Subcutaneous adipose tissue (tissue), 4 donors: ENCODE results near the gene PKN2. TPM values are rescaled to one million over a fixed set of nuclear protein-coding genes. Genes with fewer than 3 reads are reported as not detected.

Experiments used
- total RNA-seq, 4 donors: library from RNA; depleted of rRNA; stranded (reverse); fragments of >200 nt; gene quantifications; one replicate each; pipeline ENCODE4 v1.1.0, GENCODE V29; 2016
- TF ChIP-seq, protein P1 (sequence below): fragments of 450-650 bp; IDR thresholded peaks from one replicate; pipeline ENCODE4 v1.5.1; 2016; ENCODE audit warnings: low read depth, mild to moderate bottlenecking, control low read depth, antibody characterized with exemption, moderate library complexity

Gene PKN2
- total RNA-seq, 4 donors from 2014 or later, result 47.3 to 89.2 (median 58.2) TPM

DNA sequence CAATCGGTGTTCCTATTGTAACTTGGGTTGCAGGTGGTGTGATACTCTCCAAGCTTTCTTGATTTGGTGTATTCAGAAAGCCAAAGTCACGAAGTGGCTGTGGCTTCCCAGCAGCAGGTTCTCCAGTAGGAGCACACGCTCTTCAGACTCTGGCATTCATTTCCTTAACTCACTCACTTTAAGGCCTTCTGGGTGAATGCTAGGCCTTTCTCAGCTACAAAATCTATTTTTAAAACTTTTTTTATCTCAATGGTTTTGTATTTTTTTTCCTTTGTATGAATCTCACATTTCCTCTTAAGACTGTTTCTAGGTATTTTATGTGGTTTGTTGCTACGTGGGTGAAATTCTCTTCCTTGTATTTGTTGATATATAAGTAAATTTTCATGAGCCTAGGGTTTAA, 22.9 kb upstream of the PKN2 start:
- TF ChIP-seq, protein P1, sequence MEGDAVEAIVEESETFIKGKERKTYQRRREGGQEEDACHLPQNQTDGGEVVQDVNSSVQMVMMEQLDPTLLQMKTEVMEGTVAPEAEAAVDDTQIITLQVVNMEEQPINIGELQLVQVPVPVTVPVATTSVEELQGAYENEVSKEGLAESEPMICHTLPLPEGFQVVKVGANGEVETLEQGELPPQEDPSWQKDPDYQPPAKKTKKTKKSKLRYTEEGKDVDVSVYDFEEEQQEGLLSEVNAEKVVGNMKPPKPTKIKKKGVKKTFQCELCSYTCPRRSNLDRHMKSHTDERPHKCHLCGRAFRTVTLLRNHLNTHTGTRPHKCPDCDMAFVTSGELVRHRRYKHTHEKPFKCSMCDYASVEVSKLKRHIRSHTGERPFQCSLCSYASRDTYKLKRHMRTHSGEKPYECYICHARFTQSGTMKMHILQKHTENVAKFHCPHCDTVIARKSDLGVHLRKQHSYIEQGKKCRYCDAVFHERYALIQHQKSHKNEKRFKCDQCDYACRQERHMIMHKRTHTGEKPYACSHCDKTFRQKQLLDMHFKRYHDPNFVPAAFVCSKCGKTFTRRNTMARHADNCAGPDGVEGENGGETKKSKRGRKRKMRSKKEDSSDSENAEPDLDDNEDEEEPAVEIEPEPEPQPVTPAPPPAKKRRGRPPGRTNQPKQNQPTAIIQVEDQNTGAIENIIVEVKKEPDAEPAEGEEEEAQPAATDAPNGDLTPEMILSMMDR, result no peak

DNA sequence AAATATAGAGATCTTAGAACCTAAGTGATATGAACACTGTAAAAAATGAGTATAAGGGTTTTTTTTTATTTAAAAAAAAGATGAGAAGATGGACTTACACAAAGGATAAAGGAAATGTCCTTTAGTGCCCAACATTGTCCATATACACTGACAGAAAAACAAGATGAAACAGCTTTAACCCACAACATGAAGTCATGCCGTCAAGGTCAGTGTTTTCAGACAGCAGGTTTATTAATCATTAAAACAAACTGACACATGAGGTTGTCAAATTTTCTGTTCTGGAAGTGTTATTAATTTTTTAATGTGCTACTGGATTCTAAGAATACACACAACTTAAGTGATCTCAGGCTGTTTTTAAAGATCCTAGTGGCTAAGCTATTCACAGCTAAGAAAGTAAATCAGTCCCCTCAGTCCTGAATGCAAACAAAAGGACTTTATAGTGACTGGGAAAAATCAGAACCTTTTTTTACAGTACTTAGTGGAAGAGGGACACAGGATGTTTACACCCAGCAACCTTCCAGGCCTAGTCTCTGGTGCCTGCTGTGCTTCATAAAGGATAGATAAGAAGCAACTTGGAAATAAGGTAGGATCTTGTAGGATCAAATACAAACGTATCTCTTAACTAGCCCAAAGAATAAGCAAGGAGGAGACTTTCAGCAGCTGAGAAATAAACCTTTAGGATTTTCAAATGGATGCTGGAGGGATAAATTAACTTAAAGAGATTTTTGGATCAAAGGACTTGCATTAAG, 21.9 kb upstream of the PKN2 start:
- TF ChIP-seq, protein P1, result no peak

DNA sequence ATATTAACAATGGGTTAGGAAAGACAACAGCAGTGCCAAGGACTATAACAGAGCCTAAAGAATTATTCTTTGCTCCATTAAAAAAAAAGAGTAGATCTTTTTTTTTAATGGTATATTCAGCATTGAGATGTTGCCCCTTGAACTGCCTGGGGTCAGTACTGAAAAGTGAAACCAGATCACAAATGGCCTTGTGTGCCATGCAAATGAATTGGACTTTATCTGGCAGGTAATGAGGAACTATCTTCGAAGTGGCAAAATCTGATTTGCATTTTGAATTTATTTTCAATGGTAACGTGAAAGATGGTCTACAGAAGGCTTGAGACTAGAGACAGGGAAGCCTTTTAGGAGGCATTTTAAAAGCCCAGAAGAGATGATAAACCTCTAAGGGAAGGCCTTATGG, 21.4 kb upstream of the PKN2 start:
- TF ChIP-seq, protein P1, result no peak

DNA sequence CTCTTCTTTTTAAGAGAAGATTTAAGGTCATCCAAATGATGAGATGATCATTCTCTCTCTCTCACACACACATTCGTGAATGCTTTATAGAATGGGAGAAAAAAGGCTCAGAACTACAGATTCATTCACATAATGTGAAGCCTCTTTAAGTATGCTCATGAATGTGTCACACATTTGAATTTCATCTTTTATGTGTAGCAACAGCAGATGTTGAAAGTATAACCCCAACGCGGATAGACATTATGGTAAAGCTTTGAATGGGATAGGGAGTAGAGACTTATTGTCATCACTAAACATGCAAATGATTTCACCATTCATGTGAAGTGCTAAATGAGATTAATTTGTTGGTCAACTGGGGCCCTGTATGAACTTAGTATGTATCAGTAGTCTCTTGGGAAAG, 15.7 kb upstream of the PKN2 start:
- TF ChIP-seq, protein P1, result no peak

DNA sequence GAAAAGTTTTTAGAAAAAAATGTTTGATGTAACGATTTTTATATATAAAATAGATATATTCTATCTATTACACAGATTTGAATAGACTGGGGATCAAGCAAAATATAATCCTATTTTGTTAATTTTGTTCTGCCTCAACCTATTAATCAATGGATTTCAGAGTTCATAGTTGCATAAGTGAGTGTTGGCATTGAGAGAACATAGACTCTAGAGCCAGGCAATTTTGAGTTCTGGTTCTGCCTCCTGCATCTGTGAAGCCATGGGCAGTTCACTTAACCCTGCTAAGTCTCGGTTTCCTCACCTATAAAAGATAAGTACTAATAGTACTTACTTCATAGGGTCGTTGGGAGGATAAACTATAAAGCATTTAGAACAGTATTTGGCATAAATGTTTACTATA, 13.6 kb upstream of the PKN2 start:
- TF ChIP-seq, protein P1, result no peak

DNA sequence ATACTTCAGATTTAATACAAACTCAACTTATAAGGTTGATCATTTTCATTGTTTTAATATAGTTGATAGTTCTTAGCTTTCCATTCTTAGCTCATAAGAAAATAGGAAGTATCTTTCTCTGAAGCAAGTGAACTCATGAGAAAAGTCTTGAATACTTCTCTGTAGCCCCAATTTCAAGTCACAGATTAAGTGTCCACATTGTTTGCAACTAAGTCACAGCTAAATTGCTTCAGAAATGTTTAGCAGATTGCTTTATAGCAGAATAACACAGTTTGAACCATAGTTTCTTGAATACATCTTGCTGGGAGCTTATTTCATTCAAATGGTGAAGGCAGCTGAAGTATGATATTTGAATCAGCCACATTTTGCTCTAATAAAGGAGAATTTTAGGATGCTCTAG, 10.6 kb upstream of the PKN2 start:
- TF ChIP-seq, protein P1, result no peak

DNA sequence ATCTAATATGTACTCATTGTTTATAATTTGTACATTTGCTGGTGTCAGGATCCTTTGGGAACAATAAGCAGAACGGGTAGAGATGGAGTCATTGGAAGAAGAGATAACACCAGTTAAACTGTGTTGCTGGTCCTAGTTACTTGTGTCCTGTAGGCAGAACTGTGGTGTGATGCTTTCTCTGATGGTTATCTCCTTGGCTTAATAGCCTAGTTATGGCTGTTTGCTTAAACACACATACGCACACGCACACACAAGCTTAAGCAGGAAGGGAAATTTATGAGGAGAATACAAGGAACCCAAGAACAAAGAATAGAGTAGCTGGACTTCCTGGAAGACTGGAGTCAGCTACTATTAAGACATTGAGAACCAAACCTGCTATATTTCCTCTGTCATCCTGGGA, 5.7 kb upstream of the PKN2 start:
- TF ChIP-seq, protein P1, result no peak
